ENCODE results near the gene DICER1.

The DICER1 gene

GRCh38 chr14:95052016-95052585, 105.2 kb downstream of the DICER1 start:
- in situ Hi-C loops (cut with HindIII; ENCODE audit: low pct_unique_long_range_greater_than_20kb, low sequenced_read_pairs) = no loop called here
- TF ChIP-seq JUND (IDR thresholded peaks at IDR 0.05; ENCODE audit: low read depth) = no peak
- DNase-seq (ENCODE audit: low read depth in 1 of 2, low spot score in 1 of 2) = no peak

- in situ Hi-C loops (cut with HindIII; ENCODE audit: low pct_unique_long_range_greater_than_20kb, low sequenced_read_pairs) = no loop called here
- TF ChIP-seq JUND (IDR thresholded peaks at IDR 0.05; ENCODE audit: low read depth) = no peak
- DNase-seq (ENCODE audit: low read depth in 1 of 2, low spot score in 1 of 2) = no peak
Observed at GRCh38 chr14:95049952-95050351, 107.4 kb downstream of the DICER1 start.

DNA sequence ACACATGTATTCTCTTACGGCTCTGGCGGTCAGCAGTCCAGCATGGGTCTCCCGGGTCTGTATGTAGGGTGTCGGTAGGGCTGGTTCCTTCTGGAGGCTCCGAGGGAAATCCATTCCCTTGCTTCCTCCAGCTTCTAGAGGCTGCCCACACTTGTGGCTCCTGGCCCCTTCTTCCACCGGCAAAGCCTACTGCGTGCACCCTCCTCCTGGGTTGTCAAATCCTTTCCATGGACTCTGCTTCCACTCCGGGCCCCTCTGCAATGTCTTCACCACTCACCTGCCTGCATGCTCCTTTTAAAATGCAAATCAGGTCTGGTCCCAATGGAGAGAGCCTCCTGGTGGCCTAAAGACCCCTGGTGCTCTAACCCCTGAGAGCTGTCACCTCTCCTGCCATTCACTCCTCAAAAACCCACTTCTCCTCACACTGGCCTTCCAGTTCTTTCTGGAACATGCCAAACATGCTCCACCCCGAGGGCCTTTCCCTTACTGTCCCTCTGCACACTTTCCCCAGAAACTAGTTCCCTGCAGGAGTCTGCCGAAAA, 108.5 kb downstream of the DICER1 start:
- TF ChIP-seq JUND (IDR thresholded peaks at IDR 0.05; ENCODE audit: low read depth) = no peak
- no peak for DNase-seq (ENCODE audit: low read depth in 1 of 2, low spot score in 1 of 2)
- in situ Hi-C loops (cut with HindIII; ENCODE audit: low pct_unique_long_range_greater_than_20kb, low sequenced_read_pairs) = no loop called here

GRCh38 chr14:95047754-95048153, 109.6 kb downstream of the DICER1 start:
- TF ChIP-seq JUND (IDR thresholded peaks at IDR 0.05; ENCODE audit: low read depth) = no peak
- no peak for DNase-seq (ENCODE audit: low read depth in 1 of 2, low spot score in 1 of 2)
- in situ Hi-C loops (cut with HindIII; ENCODE audit: low pct_unique_long_range_greater_than_20kb, low sequenced_read_pairs) = no loop called here

DNA sequence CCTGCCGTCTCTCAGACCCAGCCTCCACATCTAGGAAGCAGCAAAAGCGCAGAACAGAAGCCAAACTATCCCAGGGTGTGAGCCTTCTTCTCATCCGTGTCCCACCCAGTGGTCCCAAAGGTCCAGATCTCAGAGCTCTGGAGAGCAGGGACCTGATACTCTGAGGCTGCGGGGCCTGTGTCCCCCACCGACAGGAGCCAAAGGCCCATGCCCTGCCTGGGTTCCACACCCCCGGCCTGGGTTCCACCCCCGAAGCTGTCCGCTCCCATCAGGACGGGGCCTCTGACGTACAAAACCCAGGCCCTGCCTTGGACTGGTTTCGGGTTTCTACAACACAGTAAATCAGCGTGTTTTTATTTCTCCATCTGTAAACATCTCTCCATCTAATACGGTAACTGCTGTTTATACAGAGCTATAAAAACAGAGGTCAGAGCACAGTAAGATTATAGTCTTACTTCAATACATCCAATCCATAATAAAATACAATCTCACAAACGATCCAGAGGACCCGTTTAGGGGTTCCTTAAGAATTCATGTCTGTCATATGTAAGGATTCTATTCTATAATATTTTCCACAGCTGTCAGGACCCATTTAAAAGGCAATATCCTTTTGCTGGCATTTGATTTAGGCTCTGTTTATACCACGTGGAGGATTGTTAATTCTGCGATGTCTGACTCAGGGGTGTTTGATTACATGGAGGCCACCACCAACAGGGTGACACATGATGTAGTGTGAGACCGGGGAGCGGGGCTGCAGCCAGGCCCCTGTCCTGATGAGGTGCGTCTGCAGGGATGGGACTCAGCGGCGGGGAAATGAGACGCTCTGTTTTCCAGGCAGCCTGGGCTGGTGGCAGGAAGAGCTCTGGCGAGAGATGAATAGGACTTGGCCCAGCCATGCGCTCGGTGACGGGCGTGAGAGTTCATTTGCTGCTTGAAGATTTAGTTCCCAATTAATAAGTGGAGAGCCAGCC, 110.3 kb downstream of the DICER1 start:
- TF ChIP-seq JUND (IDR thresholded peaks at IDR 0.05; ENCODE audit: low read depth) = no peak
- in situ Hi-C loops (cut with HindIII; ENCODE audit: low pct_unique_long_range_greater_than_20kb, low sequenced_read_pairs) = no loop called here
- DNase-seq (ENCODE audit: low read depth in 1 of 2, low spot score in 1 of 2) = no peak

DNA sequence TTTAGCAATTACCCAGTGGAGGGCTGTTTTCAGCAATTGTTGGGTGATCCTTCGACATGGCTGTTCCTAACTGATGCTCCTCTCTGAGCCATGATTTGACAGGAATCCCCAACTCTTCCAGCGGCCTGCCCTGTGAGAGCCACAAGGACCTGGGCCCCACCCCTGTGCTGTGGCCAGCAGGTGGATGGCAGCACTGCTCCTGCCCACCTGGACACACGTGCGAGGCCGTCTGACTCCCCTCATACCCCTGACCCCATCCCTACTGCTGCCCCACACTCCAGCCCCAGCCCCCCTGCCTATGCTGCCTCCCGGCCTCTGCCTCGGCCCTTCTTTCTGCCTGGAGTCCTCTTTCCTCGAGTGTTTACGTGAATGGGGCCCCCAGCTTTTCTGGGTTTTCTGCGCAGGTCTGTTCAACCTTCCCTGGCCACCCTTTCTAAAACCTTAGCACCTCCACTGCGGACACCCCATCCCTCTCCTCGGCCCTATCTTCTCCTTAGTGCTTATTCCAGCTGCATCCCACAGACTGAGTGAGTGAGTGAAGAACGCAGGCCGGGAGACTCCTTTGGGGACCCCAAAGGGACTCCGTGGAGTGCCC, 111.4 kb downstream of the DICER1 start:
- no peak for DNase-seq (ENCODE audit: low read depth in 1 of 2, low spot score in 1 of 2)
- in situ Hi-C loops (cut with HindIII; ENCODE audit: low pct_unique_long_range_greater_than_20kb, low sequenced_read_pairs) = no loop called here
- no peak for TF ChIP-seq JUND (IDR thresholded peaks at IDR 0.05; ENCODE audit: low read depth)

- no peak for DNase-seq (ENCODE audit: low read depth in 1 of 2, low spot score in 1 of 2)
- in situ Hi-C loops (cut with HindIII; ENCODE audit: low pct_unique_long_range_greater_than_20kb, low sequenced_read_pairs) = no loop called here
- TF ChIP-seq JUND (IDR thresholded peaks at IDR 0.05; ENCODE audit: low read depth) = no peak
Observed at GRCh38 chr14:95045106-95045701, 112.1 kb downstream of the DICER1 start.

DNA sequence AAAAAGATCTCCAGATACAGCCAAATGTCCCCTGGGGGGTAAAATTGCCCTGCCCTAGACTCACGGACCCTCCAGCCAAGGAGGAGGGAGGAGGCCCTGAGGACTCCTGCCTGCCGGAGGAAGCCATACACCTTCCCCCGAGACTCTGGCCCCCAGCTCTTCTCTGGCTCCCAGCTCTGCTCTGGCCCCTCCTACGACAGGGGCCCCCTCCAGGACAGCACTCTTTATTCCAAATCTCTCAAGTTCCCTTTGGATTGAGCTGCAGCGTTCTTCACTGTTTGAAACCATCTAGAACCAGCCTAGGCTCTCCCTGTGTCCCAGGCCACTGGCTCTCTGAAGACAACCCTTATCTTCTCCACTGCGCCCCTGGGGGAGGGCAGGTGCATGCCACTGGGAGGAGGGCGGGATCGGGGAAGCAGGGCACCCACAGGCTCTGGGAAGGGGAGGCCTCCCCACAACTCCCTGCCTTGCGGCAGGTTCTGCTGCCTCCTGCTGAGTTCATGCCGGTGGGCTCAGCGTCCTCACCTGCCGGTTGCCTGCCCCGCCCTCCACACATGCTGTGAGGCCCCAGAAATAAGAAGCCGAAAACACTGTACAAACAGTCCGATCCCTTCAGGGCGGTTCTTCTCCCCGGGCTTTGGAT, 112.7 kb downstream of the DICER1 start:
- TF ChIP-seq JUND (IDR thresholded peaks at IDR 0.05; ENCODE audit: low read depth) = no peak
- no peak for DNase-seq (ENCODE audit: low read depth in 1 of 2, low spot score in 1 of 2)
- in situ Hi-C loops (cut with HindIII; ENCODE audit: low pct_unique_long_range_greater_than_20kb, low sequenced_read_pairs) = no loop called here

- in situ Hi-C loops (cut with HindIII; ENCODE audit: low pct_unique_long_range_greater_than_20kb, low sequenced_read_pairs) = no loop called here
- no peak for DNase-seq (ENCODE audit: low read depth in 1 of 2, low spot score in 1 of 2)
- no peak for TF ChIP-seq JUND (IDR thresholded peaks at IDR 0.05; ENCODE audit: low read depth)
Observed at GRCh38 chr14:95043732-95044462, 113.4 kb downstream of the DICER1 start.

DNA sequence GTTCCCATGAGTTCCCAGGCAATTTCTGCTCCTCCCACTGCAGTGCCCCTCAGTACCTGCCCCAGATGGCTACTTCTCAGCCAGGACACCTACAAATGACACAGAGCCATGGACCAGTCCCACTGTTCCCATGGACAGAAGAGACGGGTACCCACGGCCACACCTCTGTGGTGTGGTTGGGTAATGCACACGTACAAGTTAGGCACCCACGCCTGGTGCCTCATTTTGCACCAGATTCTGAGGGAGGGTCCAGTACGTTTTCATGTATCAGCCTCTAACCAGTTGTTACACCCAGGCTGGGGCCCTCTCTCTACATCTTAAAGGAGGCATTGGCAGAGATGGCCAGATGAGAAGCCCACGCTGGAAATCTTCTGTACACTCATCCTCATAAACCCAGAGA, 114.0 kb downstream of the DICER1 start:
- in situ Hi-C loops (cut with HindIII; ENCODE audit: low pct_unique_long_range_greater_than_20kb, low sequenced_read_pairs) = no loop called here
- no peak for TF ChIP-seq JUND (IDR thresholded peaks at IDR 0.05; ENCODE audit: low read depth)
- DNase-seq (ENCODE audit: low read depth in 1 of 2, low spot score in 1 of 2) = no peak

DNA sequence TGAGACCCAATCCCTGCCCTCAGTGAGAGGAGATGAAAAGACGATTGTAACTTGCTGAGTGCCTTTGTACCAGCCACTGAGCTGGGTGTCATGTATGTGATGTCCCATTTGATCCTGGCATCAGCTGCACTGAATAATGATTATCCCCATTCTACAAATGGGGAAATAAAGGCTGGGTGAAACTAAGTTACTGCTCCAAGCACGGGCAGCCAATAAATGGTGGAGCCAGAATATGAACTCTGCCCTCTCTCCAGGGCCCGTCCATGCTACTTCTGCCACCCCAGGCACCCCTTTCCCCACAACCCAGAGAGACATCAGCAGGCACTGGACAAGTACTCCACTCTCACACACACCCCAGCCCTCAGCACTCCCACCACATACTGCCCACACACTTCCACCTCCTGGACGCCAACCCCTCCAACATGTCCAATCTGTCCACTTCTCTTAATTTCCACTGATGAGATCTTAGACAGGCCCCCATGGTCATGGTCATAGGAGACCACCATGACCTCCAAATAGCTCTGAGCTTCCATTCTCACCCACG, 115.8 kb downstream of the DICER1 start:
- no peak for DNase-seq (ENCODE audit: low read depth in 1 of 2, low spot score in 1 of 2)
- in situ Hi-C loops (cut with HindIII; ENCODE audit: low pct_unique_long_range_greater_than_20kb, low sequenced_read_pairs) = no loop called here
- no peak for TF ChIP-seq JUND (IDR thresholded peaks at IDR 0.05; ENCODE audit: low read depth)

All from T47D (cell line).